Right hindlimb (tissue), 1 donor: ENCODE measurements around the gene DNAAF5.
"Not testable (repeated sequence)": the region's sequence is repeated elsewhere in the genome, so short reads cannot be mapped to it uniquely, and the experiment has no call there.

Experiments
- DNase-seq: peaks from one replicate; pipeline ENCODE4 v3.0.0-alpha.2; 2018

DNAAF5 gene

DNA sequence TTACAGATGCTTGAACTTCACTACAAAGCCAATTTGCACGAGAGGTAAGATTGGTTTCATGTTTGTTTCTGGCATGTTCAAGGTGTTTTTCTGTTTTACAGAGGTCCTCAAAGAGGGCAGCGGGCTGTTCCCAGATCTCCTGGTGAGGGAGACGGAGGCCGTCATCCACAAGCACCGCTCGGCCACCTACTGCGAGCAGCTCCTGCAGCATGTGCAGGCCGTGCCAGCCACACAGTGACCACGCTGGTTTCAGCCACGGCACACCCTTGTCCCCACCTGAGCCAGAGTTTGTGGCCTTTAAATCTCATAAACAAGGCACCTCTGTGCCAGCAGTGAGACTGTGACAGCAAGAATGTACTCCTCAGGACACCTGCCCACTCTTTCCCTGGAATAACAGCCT, 58.9 kb downstream of the DNAAF5 start:
- no peak for DNase-seq

DNA sequence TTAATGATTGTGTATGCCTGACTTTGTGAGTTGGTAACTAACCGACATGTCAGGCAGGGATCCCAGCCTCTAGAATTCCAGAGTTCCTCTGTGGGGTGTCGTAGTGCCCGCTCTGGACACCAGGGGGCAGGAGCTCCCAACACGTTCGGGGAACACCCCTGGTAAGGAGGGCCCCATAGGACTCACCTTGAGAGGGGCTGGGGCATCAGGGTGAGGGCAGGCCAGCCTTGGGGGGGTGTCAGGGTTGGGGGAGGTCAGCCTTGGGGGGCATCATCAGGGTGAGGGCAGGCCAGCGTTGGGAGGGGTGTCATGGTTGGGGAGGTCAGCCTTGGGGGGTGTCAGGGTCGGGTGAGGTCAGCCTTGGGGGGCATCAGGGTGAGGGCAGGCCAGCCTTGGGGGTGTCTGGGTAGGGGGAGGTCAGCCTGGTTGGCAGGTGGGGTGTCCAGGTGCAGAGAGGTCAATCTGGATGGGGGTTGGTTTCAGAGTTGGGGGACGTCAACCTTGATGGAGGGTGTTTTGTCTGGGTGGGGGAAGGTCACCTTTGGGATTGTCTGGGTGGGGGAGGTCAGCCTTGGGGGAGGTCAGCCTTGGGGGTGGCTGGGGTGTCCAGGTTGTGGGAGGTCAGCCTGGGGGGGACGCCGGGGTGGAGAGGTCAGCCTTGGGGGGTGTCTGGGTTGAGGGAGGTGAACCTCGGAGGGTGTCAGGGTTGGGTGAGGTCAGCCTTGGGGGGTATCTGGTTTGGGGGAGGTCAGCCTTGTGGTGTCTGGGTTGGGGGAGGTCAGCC, 60.2 kb downstream of the DNAAF5 start:
- peak; percentile 71 for DNase-seq

GRCh38 chr7:787332-788240, 61.1 kb downstream of the DNAAF5 start:
- no peak for DNase-seq

GRCh38 chr7:791519-791918, 65.0 kb downstream of the DNAAF5 start:
- no peak for DNase-seq

DNA sequence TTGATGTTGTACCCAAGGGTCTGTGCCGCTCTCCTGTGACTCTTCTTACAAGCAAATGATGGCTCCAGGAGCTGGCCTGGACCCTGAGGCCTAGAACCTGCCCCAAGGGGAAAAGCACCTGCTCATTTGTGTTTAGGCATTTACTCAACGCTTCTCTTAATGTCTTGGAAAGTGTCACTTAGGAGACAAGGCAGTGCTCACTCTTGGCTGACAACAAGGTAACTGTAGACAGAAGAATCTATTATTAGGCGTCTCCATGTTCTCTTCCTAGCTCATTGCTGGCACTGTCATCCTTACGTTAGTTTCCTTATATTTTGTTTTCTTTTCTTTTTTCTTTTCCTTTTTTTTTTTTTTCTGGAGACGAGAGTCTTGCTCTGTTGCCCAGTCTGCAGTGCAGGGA, 67.7 kb downstream of the DNAAF5 start:
- no peak for DNase-seq

GRCh38 chr7:794671-795329, 68.3 kb downstream of the DNAAF5 start:
- DNase-seq, result no peak

- DNase-seq, result not testable (repeated sequence)
Observed at GRCh38 chr7:796434-797169, 70.1 kb downstream of the DNAAF5 start.

DNA sequence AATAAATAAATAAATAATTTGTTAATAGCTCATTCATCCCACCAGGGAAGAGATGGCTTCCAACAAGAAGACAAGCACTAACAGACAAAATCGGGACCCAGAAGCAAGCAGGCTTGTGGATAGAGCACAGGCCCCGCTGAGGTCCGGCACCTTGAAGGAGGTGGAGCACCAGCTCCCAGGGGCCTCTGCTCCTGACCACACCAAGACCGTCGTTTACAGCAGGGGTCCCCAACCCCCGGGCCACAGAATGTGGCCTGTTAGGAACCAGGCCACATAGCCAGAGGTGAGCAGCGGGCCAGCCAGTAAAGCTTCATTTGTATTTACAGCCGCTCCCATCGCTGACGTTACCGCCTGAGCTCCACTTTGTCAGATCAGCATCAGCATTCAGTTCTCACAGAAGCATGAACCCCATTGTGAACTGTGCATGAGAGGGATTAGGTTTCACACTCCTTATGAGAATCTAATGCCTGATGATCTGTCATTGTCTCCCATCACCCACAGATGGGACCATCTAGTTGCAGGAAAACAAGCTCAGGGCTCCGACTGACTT, 72.5 kb downstream of the DNAAF5 start:
- DNase-seq, result no peak

DNA sequence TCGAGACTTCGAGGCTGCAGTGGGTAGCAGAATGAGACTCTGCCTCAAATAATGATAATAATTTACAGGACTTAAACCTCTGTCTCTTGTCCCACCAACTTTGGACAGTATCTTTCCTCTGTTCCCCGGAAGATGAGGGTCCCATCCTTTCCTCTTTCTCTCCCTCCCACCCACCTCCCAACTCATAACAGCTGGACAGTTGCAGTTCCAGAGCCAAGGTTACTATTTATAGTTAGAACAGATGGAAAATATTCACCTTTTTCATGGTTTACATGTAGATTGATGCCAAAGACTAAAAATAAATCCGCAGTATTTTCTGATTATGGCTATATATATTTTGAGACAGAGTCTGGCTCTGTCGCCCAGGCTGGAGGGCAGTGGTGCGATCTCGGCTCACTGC, 74.2 kb downstream of the DNAAF5 start:
- DNase-seq, result no peak

- DNase-seq, result not testable (repeated sequence)
Observed at GRCh38 chr7:801351-801750, 74.9 kb downstream of the DNAAF5 start.

DNA sequence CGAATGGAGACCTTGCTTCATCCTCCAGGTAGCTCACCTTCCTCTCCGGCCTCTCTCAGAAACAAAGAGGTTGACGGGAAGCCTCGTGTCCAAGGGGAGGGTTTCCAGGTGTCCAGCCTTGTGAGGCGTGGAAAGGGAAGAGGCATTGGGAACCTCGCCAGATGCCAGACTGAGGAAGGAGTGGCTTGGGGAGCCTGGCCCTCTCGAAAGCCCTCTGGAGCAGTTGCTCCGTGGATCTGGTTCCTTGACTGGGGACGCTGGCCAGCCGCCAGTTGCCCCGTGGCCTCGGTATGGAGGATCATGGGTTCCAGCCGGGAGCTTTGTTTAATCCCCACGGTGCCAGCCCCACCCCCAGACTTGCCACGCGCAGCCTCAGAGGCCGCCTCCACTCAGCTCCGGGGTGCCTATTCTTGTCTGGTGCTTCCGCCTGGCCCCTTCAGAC, 75.5 kb downstream of the DNAAF5 start:
- DNase-seq, result peak; percentile 54

DNA sequence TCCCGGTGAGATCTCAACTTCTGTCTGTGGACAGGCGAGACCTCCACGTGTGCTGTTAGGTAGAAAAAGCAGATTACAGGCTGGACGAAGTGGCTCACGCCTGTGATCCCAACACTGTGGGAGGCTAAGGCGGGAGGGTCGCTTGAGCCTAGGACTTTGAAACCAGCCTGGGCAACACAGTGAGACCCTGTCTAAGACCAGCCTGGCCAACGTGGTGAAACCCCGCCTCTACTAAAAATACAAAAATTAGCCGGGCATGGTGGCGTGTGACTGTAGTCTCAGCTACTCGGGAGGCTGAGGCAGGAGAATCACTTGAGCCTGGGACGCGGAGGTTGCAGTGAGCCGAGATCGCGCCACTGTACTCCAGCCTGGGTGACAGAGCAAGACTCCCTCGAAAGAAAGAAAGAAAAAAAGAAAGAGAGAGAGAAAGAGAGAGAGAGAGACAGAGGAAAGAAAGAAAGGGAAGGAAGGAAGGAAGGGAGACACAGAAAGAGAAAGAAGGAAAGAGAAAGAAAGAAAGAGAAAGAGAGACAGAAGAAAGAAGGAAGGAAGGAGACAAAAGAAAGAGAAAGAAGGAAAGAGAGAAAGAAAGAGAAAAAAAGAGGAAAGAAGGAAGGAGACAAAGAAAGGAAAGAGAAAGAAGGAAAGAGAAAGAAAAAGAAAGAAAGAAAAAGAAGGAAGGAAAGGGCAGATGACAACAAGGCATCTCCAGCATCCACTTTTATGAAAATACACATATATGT, 76.2 kb downstream of the DNAAF5 start:
- no peak for DNase-seq

DNA sequence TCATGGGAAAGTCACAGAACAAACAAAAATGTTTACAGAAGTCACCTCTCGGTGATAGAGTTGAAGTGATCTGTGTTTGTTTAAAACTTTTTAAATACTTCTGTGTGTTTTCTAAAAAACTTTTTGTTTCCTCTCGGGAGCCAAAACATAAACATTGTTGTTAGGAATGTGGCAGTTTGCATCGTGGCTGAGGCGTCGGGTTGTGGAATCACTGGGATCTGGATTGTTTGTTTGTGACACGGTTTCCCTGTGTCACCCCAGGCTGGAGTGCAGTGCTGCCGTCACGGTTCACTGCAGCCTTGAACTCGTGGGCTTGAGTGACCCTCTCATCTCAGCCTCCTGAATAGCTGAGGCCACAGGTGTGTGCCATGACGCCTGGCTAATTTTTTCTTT, 76.7 kb downstream of the DNAAF5 start:
- no peak for DNase-seq

- not testable (repeated sequence) for DNase-seq
Observed at GRCh38 chr7:803796-804195, 77.3 kb downstream of the DNAAF5 start.

DNA sequence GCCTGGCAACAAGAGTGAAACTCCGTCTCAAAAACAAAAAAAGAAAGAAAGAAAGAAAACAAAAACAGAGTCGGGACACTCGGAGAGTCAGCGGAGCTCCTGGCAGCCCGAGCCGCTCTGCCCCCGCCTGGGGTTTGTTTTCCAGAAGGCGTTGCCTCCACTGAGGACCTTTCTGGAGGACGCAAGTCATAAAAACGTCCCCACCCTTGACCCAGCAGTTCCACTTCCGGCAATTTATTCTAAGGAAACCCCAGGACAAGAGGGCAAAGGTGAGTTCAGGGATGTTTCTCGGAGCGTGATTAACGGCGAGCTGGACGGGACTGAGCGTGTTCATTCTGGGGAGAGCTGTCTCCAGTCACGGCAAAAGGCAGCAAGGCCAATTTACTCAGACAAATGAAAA, 78.8 kb downstream of the DNAAF5 start:
- DNase-seq, result no peak

DNA sequence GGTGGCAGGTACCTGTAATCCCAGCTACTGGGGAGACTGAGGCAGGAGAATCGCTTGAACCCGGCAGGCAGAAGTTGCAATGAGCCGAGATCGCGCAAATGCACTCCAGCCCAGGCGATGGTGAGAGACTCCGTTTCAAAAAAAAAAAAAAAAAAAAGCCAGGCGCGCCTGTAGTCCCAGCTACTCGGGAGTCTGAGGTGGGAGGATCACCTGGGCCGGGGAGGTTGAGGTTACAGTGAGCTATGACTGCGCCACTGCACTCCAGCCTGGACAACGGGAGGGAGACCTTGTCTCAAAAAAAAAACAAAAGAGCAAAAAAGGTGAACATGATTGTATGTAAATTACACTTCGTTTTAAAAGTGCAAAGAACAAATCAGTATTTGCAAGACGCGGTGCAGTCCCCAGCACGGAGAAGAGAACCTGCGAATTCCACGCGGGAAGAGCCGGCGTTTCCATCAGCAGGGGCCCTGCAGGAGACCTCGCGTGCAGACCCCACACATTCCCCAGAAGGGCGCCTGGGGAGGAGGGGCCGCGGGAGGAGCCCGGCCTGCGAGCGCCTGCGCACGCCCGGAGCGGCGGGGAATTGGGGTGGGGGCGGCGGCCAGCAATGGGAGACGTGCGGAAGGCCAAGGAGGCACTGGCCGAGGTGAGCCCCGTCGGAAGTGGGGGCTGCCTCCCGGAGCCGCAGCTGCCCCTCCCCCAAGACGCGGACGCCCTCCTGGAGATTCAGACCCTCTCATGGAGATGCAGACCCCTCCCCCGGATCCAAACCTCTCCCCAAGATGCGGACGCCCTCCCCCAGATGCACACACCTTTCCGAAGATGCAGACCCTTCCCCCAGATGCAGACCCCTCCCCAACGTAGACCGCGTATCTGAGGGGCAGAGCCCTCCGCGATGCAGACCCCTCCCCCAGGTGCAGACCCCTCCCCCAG, 89.1 kb downstream of the DNAAF5 start:
- DNase-seq, result peak; percentile 74

DNA sequence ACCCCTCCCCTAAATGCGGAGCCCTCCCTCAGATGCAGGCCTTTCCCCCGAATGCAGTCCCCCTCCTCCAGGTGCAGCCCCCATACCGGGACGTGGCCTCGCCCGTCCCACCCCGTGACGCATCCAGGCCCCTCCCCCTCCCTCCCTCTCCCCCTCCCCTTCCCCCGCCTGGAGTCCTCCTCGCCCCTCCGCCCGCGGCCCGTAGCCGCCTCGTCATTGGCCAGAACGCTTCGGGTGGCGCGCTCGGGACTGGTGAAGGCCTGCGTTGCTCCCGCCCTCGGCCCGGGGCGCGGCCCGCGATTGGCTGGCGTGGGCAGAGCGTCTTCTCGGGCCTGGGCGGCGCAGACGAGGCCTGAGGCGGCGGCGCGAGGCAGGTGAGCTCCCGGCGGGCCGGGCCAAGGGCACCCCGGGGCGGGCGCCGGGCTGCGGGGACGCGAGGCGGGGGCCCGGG, 89.8 kb downstream of the DNAAF5 start:
- peak; percentile 99 for DNase-seq

- DNase-seq, result peak; percentile 54
Observed at GRCh38 chr7:816751-817671, 90.5 kb downstream of the DNAAF5 start.

DNA sequence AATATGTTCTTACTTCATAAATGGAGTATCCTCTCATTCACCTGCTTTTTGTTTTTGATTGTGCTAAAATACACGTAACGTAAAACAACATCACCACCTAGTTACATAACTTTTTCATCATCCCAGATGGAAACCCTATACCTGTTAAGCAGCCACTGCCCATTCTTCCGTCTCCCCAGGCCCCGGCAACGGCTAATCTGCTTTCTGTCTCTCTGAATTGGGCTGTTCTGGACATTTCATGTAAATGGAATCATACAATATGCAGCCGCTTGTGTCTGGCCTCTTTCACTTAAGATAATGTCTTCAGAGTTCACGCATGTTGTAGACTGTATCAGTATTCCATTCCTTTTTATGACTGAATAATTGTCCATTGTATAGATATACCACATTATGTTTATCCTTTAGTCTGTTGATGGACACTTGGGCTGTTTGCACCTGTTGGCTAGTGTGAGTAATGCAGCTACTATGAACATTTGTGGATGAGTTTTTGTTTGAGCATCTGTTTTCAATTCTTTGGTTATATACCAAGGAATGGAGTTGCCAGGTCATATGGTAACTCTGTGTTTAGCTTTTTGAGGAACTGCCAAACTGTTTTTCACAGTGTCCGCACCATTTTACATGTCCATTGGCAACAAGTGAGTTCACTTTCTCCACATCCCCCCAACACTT, 91.7 kb downstream of the DNAAF5 start:
- DNase-seq, result no peak
